NCI-H2196 treated with DMSO at 0.1 percent for 48 hours (cell line): ENCODE data around the gene RNF103.
"Not testable (repeated sequence)": the region's sequence is repeated elsewhere in the genome, so short reads cannot be mapped to it uniquely, and the experiment has no call there.

Source experiments
- DNase-seq: peaks from one replicate; lab custom pipeline; 2025; ENCODE audit not compliant: unreplicated experiment; lab: John Stamatoyannopoulos, UW

RNF103 gene

GRCh38 chr2:86627550-86627949 lies 3.9 kb upstream of the RNF103 start:
- DNase-seq: no peak

GRCh38 chr2:86625096-86625495 lies 1.4 kb upstream of the RNF103 start:
- no peak for DNase-seq

DNA sequence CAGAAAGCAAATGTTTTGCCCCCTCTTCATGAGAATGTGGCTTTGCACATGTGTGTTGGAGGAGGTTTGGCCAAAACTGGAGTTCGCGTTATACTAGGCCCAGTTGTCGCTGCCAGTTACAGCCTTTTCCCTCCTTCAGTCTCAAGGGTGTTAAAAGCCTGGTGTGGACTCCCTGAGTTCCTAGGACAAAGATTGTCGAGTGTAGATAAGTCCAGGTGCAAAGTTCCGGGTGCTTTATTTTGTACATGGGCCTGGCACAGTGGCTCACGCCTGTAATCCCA lies 542 bp upstream of the RNF103 start:
- DNase-seq: no peak

DNA sequence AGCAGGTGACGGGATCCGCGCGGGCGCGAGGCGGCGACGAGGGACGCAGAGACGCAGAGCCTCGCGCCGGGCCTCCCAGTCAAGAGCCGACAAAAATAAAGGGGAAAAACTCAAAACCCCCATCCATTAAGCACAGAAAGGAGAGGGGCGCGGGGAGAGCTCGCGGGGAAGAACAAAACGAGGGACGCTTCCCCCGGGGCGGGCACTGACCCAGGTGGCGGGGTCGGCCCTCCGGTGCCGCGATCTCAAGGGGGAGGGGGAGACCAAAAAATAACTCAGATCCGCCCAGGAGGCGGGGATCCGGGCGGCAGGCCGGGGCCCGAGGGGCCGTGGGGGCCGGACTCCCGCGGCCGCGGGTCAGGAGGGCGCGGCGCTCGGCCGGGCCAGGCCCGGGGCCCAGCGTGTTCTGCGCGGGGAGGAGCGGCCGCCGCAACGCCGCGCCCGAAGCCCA lies 597 bp downstream of the RNF103 start:
- no peak for DNase-seq

DNA sequence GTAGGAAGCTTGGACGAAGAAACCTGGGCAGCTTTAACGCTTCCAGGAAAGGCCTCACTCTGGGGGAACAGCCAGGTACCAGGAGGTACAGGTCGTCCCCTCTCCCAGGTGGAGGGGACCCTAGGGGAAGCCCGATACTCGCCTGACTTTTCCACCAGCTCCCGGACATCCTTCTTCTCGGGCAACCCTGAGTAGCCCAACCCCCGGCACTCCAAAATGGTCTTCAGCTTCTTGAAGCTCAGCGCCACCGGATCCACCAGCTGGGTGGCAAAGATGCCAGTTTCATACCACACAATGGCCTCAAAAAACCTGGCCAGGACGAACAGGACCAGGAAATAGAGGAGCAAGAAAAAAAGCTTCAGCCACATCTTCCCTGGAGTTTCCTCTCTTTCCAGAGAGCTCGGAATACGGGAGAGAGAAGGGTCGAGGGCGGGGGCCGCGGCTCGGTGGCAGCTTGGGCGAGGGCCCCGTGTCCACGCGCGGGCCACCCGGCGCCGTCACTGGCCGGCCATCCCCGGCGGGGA lies 1.1 kb downstream of the RNF103 start:
- DNase-seq: no peak

DNA sequence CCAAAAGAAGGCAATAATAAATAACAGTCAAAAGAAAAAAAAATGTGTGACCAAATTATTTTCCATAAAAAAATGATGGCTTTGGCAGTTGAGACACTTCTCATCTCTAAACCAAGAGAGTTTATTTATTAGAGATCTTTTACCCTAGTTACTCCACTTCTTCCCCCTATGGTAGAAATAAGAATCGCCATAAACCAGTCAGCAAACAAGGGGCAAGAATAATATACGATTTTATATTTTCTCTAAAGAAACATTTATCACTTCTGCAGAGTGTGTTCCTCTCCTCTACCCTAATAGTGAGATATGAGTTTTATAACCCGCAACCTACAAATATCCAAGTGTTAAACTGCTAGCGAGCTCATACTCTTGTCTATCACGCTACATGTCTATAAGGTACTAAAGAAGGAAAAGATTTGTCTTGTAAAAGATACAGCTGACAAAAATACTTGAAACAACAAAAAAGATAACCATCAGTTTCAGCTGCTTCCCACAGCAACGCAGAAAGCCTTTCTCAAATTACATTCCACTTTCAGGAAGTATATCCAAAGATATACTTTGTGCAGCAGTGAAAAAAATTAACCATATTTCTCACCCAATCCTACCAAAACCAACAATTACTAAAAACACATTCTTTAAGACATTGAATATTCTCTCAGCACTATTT lies 2.3 kb downstream of the RNF103 start:
- DNase-seq: no peak

DNA sequence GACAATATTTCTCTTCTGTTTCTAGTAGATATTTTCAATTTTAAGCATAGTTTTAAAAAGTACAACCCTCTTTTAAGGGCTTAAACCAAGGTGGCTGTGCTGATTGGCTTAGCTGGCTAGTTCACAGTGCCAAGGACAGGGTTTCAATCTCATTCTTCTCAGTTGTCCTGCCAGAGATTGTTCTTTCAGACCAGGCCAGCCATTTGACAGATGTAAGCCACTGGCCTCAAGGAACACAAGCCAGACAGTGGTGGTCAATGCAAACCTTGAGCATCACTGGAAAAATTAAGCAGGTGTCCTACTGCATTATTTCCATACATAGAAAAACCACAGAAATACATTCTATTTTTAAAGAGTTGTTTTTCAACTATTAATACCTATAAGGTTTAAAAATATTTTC lies 5.9 kb downstream of the RNF103 start:
- DNase-seq: no peak

- DNase-seq: no peak
Observed at GRCh38 chr2:86617153-86617552, 6.5 kb downstream of the RNF103 start.

DNA sequence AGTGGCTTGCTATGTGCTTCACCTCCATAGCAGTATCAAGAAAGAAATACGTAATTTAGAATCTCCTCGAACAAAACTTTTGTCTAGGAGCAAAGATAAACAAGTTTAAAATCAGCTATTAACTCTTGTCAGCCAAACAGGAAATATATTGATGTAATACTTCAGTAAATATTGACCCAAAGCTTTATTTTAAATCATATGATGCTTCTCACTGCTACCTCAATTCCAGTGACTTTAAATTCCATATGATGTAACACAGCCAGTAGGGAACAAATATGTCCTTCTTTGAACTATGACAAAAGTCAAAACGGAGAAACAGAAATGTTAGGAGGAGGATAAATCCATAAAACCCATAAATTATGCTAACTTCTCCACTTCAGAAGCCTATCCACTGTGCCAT lies 7.2 kb downstream of the RNF103 start:
- no peak for DNase-seq

DNA sequence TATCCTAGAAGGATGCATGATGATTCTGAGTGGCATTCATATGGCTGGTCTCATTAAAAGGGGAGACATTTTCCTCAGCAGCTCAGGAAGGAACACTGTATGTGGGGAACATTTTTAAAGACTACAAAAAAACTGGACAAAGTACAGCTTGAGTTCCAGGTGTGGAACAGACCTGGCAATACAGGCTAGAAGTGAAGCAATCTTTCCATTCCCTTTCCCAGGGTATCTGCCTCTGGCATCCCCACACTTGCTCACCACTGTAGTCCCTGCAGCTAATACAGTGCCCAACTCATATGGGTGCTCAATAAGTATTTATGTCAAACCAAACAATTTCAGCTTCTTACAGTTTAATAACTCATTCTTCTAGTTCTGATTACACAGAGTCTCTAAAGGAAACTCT lies 8.1 kb downstream of the RNF103 start:
- no peak for DNase-seq

DNA sequence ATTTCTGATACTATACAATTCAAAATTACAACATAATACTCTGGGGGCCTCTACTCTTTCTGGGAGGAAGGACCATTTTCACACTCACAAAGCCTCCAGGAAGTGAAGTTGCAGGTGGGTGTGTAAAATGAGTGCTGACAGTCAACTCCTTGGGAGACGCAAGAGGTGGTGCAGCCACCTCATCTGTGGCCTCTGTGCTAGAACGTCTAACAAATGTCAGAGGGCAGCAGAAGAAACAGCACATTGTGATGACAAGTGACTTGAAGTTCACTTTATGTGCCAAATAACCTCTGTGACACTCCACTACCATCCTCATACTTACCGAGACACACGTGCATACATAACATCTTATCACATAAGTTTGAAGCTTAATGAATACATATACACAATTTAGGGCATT lies 10.2 kb downstream of the RNF103 start:
- DNase-seq: no peak

- DNase-seq: no peak
Observed at GRCh38 chr2:86610871-86611270, 12.8 kb downstream of the RNF103 start.

GRCh38 chr2:86608832-86609410 lies 14.7 kb downstream of the RNF103 start:
- DNase-seq: no peak

- DNase-seq: no peak
Observed at GRCh38 chr2:86603905-86604304, 19.8 kb downstream of the RNF103 start.

- no peak for DNase-seq
Observed at GRCh38 chr2:86598966-86599365, 24.7 kb downstream of the RNF103 start.

- no peak for DNase-seq
Observed at GRCh38 chr2:86596118-86596517, 27.5 kb downstream of the RNF103 start.

DNA sequence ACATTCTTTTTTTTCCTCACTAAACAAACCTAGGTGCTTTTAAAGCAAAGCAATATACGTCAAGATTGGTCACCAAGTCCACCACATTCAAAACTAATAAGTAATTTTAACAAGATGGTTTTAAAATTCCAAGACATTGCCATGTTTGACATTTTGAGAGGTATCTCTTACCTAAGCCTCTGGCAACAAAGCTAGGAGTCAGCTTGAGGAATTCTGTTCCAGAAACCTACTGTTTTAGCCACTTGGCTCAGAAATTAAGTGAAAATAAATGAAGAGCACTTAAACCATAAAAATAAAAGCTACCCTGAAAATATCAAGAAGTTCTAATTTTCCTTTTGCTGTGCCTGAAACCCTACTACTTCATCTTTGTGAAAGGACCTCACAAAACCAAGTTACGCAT lies 30.4 kb downstream of the RNF103 start:
- no peak for DNase-seq

GRCh38 chr2:86592547-86593230 lies 31.0 kb downstream of the RNF103 start:
- no peak for DNase-seq

DNA sequence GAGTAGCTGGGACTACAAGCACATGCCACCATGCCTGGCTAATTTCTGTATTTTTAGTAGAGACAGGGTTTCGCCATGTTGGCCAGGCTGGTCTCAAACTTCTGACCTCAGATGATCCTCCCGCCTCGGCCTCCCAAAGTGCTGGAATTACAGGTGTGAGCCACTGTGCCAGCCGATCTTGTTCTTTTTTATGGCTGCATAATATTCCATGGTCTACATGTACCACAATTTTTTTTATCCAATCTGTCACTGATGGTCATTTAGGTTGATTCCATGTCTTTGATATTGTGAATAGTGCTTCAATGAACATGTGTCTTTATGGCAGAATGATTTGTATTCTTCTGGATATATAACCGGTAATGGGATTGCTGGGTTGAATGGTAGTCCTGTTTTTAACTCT lies 34.0 kb downstream of the RNF103 start:
- DNase-seq: not testable (repeated sequence)

DNA sequence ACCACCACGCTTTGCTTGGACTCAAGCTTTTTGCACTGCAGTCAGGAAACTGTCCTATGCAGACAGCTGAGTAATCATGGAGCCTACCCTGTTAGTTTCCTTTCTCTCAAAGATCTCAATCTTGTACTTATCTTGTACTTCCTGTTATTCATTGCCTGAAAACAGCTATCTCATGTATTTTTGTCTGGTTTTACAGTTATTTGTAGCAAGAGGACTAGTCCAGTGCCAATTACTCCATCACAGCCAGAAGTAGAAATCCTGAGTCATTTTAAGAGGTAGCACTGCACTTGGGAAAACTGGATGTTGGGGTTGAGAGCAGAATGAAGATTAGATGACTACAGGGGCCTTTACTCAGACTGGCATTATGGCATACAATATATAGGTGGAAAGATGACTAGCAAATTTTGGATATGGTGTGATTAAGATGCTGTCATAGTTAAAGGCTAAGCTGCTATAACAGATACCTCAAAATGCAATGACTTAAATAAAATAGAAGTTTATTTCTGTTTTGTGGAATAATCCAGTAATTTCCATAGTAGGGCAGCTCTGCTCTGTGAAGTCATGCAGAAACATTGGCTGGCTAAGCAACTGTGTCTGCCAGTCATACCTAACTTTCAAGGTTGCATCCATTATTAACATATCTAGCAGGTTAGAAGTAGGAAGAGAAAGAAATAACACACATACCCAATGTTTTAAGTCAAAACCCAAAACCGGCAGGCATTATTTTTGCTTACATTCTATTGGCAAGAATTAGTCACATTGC lies 39.3 kb downstream of the RNF103 start:
- no peak for DNase-seq

DNA sequence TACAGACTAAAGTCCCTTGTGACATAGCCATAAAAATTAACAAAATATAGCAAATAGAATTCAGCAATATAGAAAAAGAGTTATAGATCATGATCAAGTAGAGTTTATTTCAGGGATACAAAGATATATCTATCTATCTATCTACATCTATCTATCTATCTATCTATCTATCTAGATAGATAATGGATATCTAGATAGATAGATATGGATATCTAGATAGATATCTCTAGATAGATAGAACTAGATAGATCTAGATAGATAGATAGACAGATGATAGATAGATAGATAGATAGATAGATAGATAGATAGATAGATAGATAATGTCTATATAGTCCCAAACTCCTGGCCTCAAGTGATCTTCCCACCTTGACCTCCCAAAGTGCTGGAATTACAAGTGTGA lies 43.1 kb downstream of the RNF103 start:
- DNase-seq: no peak
